ENCODE data around the gene DAND5.
"Not testable (repeated sequence)": the region's sequence is repeated elsewhere in the genome, so short reads cannot be mapped to it uniquely, and the experiment has no call there.

Gene DAND5

DNA sequence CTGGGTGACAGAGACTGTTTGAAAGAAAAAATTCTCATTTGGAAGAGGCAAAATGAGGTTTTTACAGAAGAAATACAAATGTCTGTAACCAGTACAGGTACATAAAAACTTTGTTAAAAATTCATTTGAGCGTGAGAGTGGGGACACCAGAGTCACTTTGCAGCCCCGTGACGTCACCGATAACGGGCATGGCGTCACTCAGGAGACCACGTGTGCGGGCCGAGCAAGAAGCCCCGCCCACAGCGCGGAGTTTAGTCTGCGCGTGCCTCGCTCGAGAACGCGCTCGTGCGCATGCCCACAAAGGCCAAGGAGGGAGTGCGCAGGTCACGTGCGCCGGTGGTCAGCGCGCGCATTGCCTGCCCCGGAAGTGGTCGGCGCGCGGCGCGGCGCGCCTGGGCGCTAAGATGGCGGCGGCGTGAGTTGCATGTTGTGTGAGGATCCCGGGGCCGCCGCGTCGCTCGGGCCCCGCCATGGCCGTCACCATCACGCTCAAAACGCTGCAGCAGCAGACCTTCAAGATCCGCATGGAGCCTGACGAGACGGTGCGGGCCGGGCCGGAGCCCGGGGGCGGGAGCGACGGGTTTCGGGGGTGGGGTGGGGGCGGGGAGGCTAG is 23.8 kb upstream of the DAND5 start, which contains the start of gene RAD23A:
Gene RAD23A, plus strand, starts transcription at position 384 of the 613 bp plus-strand sequence. Its CDS starts 87 bp downstream, at position 471.
- DNase-seq (ENCODE audit: low spot score) (peak; percentile 91), FAIRE-seq (peak; percentile 63)

DNA sequence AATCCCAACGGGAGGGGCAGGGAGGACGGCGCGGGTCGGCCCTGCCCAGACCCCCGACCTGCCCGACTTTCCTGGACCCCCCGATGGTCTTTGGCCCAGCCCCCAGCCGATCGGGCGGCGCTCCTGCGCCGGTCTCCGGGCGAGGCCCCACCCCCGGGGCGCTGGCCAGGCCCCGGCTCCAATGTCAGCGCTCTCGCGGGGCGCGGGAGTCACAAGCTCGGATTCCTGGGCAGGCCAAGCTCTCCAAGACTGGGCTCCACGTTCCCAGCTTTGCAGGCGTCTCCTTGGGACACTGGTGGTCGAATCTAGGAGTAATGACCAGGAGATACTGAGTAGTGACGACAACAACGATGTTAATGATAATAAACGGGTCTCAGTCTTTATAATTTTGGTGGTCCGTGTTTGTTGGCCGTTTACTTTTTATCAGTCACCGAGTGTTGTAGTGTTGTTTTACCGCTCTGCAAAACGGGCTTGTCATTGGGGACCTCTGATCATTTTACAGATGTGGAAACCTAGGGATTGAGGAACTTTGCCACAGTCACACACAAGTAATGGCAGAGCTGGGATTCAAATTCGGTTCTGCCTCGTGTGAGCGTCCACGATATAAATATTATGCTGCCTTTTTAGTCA is 23.2 kb upstream of the DAND5 start:
- no peak for FAIRE-seq
- DNase-seq (ENCODE audit: low spot score) = peak; percentile 57

DNA sequence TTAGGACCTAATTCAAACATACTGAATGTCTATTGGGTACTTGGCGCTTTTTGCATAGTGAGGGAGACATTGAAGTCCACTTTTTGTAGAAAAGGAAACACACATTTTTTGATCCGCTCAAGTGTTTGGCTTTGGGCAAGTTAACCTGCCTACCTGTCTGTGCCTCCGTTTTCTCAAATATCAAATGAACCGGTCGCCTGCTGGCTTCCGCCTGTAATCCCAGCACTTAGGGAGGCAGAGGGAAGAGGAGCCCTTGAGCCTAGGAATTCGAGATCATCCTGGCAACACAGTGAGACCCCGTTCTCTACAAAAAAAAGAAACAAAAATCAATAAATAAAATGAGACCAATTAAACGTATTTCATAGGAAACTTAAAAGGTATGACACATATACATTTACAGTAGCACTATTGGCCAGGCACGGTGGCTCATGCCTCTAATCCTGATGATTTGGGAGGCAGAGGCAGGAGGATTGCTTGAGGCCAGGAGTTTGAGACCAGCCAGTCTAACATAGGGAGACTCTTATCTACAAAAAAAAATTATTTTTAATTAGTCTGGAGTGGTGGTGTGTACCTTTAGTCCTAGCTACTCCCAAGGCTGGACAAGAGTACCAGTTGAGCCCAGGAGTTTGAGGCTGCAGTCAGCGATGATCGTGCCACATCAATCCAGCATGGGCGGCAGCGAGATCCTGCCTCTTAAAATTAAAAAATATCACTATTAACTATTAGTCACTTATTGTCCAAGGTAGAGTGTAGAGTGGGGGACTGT is 22.5 kb upstream of the DAND5 start:
- no peak for FAIRE-seq

DNA sequence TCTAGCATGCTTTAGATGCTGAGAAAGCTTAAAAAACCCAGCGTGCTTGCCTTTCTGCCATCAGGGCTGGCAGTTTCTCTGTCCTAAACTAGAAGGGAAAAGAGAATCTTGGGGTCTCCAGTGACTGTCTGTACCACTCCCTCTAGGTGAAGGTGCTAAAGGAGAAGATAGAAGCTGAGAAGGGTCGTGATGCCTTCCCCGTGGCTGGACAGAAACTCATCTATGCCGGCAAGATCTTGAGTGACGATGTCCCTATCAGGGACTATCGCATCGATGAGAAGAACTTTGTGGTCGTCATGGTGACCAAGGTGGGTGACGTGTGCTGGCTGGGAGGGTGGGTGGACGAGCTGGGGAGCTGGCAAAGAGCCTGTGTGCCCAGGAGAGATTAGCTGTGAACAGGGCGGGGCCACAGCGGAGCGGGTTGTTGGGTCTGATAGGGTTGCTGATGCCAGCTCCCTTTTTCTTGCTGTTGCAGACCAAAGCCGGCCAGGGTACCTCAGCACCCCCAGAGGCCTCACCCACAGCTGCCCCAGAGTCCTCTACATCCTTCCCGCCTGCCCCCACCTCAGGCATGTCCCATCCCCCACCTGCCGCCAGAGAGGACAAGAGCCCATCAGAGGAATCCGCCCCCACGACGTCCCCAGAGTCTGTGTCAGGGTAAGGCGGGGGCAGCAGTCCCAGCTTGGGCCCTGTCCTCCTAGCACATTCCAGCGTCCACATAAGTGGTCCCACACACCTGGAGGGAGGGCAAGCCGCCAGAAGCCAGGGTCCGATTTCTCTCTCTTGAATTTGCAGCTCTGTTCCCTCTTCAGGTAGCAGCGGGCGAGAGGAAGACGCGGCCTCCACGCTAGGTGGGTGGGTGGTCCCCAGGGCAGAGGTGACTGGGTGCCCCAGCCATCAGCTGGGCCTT is 21.4 kb upstream of the DAND5 start:
- DNase-seq (ENCODE audit: low spot score) (no peak), FAIRE-seq (no peak)

More for the DNA sequence above, 22.5 kb upstream of the DAND5 start:
- DNase-seq (ENCODE audit: low spot score) = no peak

DNA sequence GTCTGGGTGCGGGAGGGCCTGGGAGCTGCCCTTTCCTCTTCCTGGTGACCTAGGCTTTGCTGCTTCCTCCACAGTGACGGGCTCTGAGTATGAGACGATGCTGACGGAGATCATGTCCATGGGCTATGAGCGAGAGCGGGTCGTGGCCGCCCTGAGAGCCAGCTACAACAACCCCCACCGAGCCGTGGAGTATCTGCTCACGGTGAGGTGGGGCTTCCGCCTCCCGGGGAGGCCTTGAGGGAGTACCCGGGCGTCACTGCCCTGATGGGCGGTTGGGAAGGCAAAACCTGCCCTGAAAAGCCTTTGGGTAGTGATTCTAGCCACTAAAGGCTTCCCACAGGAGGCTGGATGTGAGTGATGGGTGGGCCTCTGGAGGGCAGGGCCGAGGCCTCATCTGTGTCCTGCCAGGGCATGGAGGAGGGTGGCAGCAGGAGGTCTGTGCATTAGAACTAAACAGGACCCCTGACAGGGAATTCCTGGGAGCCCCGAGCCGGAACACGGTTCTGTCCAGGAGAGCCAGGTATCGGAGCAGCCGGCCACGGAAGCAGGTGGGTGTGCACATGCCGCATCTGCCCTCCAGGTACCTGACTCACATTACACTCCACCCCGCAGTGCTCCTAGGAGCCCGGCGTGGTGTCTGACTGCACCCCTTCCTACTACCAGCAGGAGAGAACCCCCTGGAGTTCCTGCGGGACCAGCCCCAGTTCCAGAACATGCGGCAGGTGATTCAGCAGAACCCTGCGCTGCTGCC is 20.6 kb upstream of the DAND5 start:
- DNase-seq (ENCODE audit: low spot score) (no peak), FAIRE-seq (no peak)

DNA sequence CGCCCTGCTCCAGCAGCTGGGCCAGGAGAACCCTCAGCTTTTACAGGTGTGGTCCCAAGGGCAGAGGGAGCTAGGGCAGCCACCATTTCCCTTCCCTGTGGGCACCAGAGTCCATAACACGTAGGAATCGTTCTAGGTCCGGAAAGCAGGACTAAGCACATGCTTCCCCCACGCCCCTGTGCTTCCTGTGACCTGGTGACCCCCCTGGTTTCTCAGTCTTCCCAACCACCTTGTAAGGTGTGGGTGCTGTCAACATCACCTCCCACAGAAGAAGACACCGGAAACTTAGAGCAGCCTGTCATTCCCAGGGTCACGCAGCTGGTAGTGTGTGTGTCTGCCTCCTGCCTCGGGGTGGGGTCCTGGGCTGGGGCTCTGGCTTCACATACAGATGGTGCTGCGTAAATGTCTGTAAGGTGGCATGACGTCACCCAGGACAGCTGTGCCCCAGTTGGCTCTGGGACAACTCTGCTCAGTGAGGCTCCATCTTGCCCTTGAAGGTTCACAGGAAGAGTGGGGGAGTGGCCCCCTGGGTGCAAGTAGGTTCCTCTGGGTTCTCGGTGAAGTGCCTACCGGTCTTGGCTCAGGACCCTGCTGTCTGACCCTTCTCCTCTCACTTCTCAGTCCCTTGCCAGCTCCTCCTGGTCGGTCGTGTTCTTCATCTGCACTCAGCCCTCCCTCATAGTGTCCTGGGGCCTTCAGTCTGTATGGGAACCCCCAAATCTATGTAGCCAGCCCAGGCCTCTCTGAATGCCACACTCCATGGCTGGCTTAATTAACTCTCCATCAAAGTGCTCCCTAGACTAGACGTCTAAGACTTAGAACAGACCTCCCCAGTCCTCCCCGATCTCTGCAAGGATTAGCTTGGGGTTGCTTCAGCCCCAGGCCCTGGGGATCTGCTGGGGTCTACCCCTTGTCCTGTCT is 19.8 kb upstream of the DAND5 start:
- FAIRE-seq = no peak

DNA sequence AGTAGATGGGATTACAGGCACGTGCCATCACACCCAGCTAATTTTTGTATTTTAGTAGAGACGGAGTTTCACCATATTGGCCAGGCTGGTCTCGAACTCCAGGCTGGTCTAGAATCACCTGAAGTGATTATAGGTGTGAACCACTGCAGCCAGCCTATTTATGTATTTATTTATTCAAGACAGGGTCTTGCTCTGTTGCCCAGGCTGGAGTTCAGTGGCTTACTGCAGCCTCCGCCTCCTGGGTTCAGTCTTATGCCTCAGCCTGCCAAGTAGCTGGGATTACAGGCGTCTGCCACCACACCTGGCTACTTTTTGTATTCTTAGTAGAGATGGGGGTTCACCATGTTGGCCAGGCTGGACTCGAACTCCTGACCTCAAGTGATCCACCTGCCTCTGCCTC is 17.3 kb upstream of the DAND5 start:
- DNase-seq (ENCODE audit: low spot score); FAIRE-seq: not testable (repeated sequence)

More for the DNA sequence above, 19.8 kb upstream of the DAND5 start:
- DNase-seq (ENCODE audit: low spot score) = no peak

DNA sequence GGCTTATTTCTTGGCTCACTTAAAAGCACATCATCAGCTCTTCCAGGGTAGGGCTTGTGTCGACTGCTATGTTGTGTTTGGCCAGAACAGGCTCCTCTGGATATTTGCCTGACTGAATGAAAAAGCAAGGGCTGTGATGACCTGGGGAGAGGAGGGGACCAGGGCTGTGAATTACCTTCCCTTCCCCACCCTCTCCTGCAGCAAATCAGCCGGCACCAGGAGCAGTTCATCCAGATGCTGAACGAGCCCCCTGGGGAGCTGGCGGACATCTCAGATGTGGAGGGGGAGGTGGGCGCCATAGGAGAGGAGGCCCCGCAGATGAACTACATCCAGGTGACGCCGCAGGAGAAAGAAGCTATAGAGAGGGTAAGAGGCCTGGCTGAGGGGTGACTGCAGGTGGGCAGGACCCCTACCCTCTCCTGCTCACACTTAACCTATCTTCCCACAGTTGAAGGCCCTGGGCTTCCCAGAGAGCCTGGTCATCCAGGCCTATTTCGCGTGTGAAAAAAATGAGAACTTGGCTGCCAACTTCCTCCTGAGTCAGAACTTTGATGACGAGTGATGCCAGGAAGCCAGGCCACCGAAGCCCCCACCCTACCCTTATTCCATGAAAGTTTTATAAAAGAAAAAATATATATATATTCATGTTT is 16.8 kb upstream of the DAND5 start:
- FAIRE-seq (no peak), DNase-seq (ENCODE audit: low spot score) (no peak)

DNA sequence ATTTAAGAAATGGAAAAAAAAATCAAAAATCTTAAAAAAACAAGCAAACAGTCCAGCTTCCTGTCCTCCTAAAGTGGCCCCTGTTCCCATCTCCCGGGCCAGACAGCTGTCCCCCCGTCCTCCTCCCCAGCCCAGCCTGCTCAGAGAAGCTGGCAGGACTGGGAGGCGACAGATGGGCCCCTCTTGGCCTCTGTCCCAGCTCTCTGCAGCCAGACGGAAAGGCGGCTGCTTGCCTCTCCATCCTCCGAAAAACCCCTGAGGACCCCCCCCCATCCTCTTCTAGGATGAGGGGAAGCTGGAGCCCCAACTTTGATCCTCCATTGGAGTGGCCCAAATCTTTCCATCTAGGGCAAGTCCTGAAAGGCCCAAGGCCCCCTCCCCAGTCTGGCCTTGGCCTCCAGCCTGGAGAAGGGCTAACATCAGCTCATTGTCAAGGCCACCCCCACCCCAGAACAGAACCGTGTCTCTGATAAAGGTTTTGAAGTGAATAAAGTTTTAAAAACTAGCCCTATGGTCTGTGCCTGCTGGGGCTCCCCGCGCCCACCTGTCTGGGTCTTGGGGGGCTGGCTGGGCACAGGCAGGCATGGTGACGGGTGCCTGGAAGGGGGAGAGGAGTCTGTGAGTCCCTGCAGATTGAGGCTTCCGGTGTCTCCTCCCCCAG is 16.1 kb upstream of the DAND5 start:
- FAIRE-seq (no peak), DNase-seq (ENCODE audit: low spot score) (no peak)

DNA sequence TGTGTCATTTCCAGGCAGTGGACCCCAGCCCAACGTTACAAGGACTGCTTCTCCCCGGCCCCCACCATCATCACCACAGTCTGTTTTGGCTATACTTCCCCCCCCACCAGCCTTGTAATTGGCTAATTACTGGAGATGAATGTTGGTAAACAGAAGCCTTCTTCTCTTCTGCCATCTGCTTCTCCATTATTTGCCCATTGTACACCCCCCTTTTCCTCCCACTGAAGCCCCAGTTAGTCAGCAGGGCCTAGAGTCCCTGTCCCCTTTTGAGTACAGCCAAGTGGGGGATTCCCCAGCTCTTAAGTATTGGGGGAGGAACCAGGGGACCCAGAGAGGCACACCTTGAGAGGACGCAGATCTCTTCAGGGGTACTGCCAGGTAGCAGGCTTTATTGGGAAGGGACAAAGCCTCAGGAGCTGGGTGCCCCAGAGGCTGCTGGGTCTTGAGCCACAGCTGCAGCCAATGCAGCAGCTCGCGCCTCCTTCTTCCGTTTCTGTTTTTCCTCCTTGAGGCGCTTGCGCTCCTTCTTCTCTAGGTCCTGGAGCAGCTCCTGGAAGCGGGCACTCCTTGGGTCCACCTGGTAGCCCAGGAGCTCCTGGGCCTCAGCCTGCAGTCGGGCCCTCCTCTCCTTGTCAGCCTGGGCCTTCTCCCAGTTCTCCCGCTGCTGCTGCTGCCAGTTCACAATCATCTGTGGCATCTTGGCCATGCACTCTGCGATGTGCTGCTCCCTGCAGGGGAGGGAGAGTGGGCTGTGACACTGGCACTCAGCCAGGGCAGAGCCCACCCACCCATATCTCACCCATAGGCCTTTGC is 15.4 kb upstream of the DAND5 start:
- no peak for DNase-seq (ENCODE audit: low spot score)
- FAIRE-seq = no peak

DNA sequence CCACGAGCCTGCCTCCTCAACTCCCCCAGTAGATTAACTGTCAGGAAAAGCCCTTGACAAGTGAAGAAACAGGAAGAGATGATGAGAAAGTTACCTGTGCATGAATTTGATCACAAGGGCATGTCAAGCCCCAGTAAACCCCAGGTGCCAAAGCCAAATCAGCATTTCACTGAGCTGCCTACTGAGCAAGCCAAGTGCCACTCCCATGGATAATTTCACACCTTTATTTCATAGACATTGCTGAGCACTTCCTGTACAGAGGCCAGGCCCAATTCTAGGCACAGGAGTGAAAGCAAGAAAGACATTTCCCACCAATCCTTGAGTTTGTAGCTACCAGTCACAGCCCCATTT is 14.8 kb upstream of the DAND5 start:
- DNase-seq (ENCODE audit: low spot score) = no peak
- no peak for FAIRE-seq

DNA sequence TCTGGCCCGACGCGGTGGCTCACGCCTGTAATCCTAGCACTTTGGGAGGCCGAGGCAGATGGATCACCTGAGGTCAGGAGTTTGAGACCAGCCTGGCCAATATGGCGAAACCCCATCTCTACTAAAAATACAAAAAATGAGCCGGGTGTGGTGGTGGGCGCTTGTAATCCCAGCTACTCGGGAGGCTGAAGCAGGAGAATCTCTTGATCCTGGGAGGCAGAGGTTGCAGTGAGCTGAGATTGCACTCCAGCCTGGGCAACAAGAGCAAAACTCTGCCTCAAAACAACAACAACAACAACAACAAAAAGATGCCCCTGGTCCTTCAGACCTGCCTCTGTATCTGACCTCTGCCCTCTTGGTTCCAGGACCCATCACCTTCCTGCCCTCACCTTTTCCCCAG is 13.8 kb upstream of the DAND5 start:
- not testable (repeated sequence) for FAIRE-seq; DNase-seq (ENCODE audit: low spot score)

DNA sequence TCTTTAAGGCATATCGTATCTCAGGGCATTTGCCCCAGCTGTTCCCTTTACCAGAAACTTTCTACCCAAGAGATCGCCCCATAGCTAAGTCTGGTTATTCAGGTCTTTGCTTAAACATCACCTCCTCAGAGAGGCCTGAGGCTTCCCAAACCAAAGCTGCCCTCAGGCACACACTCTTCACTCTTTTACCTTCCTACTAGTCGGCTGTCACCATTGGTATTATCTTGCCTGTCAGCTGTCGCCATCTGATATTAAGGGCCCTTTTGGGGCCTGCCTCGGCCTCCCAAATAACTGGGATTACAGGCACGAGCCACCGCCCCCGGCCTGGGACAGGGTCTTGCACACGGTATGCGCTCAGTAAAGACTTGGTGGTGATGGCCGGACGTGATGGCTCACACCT is 13.4 kb upstream of the DAND5 start:
- no peak for FAIRE-seq
- DNase-seq (ENCODE audit: low spot score) = no peak

DNA sequence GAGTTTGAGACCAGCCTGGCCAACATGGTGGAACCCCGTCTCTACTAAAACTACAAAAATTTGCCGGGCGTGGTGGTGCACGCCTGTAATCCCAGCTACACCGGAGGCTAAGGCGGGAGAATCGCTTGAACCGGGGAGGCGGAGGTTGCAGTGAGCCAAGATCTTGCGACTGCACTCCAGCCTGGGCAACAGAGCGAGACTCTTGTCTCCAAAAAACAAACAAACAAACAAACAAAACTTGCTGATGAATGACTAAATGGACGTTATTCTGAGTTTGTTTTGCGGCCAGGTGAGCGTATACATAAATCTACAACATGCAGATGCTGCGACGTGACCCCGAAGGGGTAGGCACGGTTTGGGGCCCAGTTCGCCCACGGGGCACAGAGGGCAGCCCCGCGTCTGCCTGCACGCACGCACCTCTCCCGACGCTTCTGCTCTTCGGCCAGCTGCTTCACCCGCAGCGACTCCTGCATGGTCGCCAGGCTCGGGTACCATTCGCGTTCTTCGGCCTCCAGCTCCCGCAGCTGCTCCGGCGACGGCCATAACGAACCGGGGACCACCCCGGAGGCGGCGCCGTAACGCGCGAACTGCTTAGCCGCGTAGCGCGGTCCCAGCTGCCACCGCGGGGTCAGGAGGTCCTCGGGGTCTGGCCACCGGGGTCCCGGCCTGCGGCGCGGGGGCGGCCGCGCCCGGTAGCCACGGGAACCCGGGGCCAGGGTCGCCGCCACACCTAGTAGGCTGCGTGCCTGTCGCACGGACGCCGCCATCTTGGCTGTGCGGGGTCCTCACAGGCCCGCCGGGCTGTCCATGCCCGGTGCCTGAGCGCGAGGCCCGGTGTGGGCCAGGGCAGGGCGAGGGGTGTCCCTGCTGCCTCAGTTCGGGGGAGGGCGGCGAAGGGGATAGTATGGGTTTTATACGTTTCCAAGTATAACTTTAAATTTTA is 12.7 kb upstream of the DAND5 start, which contains the start of gene GADD45GIP1:
Gene GADD45GIP1, minus strand, starts transcription at position 778 of the 943 bp plus-strand sequence. Its CDS starts 11 bp downstream, at position 767.
- DNase-seq (ENCODE audit: low spot score) (peak; percentile 80), FAIRE-seq (no peak)

DNA sequence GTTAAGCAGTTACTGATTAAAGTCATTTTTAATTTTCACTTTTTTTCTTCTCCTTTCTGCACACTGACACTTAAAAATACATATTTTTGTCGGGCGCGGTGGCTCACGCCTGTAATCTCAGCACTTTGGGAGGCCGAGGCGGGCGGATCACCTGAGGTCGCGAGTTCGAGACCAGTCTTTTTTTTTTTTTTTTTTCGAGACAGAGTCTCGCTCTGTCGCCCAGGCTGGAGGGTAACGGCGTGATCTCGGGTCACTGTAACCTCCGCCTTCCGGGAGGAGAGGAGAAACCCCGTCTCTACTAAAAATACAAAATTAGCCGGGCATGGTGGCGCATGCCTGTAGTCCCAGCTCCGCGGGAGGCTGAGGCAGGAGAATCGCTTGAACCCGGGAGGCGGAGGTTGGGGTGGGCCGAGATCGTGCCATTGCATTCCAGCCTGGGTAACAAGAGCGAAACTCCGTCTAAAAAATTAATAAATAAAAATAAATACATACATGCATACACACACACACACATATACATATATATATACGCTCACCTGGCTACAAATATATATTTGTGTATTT is 11.9 kb upstream of the DAND5 start:
- not testable (repeated sequence) for FAIRE-seq; DNase-seq (ENCODE audit: low spot score)

DNA sequence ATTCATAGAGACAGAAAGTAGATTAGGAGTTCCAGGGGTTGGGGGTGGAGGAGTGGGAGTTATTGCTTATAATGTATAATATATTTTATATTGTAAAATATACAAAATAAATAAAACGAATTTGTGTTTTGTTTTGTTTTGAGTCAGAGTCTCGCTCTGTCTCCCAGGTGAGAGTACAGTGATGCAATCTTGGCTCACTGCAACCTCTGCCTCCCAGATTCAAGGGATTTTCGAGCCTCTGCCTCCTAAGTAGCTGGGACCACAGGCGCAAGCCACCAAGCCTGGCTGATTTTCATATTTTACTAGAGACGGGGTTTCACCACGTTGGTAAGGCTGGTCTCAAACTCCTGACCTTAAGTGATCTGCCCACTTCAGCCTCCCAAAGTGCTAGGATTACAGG is 9.9 kb upstream of the DAND5 start:
- no peak for FAIRE-seq
- DNase-seq (ENCODE audit: low spot score) = no peak
